ENCODE measurements around the gene RSBN1L.

The RSBN1L gene

DNA sequence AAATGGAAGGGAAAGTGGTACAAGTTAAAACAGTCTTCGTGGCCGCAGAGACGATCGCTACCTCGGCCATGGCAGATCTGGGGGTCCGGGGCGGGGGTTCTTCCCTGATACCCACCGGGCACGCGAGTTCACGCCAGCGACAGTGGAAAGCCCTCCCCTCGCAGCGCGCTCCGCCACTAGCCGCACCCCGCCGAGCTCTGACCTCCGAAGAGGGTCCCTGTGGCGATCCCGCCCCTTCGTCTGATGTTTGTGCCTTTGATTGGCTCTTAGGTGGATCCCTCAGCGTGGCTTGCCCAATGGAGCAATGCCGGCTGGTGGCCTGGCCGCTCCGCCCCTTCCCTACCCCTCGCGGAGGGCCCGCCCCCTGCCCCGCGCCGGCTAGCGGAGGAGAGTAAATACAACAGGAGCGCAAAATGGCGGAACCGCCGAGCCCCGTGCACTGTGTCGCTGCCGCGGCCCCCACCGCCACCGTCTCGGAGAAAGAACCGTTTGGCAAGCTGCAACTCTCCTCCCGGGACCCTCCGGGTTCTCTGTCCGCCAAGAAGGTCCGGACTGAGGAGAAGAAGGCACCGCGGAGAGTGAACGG, at the start of gene RSBN1L:
RSBN1L (plus strand) TSS at position 403 of the 586 bp plus-strand sequence; CDS start at position 414, 11 bp downstream.
- in situ Hi-C loops (cut with MboI; ENCODE audit: low sequenced_read_pairs): no loop called here

DNA sequence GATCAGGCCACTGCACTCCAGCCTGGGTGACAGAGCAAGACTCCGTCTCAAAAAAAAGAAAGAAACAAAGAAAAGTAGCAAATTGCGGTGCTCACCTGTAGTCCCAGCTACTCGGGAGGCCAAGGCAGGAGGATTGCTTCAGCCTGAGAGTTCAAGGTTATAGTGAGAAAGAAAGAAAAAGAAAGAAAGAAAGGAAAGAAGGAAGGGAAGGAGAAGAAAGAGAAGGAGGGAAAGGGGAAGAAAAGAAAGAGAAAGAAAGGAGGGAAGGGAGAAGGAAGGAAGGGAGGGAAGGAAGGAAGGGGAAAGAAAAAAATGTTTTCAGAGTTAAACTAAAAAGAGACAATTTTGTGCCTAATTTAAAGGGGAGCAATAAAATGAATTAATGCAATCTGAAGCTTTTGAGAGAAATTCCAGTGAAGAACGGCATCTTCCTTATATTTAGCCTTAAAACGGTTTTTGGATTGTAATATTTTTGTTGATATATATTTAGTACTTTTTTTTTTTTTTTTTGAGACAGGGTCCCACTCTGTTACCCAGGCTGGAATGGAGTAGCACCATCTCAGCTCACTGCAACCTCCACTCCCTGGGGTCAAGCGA, 47.4 kb upstream of the RSBN1L start:
- in situ Hi-C loops (cut with MboI; ENCODE audit: low sequenced_read_pairs): no loop called here

DNA sequence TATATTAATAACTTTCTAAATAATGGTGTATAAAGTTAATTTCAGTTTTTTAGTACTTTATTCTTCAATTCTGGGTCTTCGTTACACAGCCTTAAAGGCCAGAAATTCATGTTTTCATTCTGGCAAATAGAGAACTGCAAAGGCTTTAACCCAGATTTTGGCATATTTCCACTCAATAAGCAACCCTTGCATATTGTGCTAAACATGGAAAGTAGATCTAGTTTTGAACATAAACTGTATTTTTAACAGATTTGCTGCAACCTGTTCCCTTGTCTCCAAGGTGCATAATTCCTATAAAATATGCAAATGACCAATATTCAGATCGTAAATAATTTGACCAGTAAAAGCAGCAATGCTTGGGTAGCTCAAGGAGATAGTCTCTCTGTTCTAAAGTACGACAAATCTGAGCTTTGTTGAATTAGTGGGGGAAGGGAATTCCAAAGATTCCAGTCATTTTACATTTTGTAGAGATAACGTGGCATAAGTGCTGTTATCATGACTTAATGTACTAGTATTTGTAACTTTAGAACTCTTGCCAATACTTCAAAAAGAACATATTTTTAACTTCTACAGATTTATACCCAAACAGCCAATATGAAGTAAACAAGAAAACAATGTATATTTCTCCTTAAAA, 46.4 kb upstream of the RSBN1L start:
- in situ Hi-C loops (cut with MboI; ENCODE audit: low sequenced_read_pairs): loop anchor here (25.0 kb wide), 2 partner anchors 287 to 387 kb away; no protein-coding TSS in a partner anchor

DNA sequence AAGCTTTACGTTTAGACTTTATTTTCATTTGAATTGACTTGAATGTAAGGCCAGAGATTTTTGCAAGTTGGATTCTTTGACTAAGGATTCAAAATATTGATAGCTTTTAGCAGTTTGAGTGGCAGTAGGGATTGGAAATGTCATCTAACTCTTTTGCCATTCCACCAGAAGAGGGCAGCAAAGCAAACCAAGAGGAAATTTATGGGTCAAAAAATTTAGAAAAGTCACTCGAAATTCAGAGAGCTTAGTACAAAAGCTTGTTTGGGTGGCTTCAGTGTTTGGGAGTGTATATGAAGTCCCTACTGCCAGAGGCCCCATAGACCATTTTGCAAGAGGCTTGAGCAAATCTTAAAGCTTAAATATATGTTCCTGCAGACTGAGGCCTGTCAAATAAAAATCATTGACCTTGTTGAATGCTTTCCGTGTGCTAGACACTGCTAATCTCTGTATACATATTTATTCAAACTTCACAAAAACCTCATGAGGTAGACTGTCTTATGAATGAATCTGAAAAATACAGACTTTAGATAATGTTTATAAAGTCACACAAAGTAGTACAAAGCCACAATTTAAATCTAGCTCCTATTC, 44.6 kb upstream of the RSBN1L start:
- in situ Hi-C loops (cut with MboI; ENCODE audit: low sequenced_read_pairs): loop anchor here (25.0 kb wide), 2 partner anchors 286 to 386 kb away; no protein-coding TSS in a partner anchor

DNA sequence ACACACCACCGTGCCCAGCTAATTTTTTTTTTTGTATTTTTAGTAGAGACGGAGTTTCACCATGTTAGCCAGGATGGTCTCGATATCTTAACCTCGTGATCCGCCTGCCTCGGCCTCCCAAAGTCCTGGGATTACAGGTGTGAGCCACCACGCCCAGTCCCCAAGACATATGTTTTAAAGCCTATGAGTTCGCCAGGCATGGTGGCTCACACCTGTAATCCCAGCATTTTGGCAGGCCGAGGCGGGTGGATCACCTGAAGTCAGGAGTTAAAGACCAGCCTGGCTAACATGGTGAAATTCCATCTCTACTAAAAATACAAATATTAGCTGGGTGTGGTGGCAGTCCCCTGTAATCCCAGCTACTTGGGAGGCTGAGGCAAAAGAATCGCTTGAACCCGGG, 43.4 kb upstream of the RSBN1L start:
- in situ Hi-C loops (cut with MboI; ENCODE audit: low sequenced_read_pairs): loop anchor here (25.0 kb wide), 2 partner anchors 284 to 384 kb away; no protein-coding TSS in a partner anchor

DNA sequence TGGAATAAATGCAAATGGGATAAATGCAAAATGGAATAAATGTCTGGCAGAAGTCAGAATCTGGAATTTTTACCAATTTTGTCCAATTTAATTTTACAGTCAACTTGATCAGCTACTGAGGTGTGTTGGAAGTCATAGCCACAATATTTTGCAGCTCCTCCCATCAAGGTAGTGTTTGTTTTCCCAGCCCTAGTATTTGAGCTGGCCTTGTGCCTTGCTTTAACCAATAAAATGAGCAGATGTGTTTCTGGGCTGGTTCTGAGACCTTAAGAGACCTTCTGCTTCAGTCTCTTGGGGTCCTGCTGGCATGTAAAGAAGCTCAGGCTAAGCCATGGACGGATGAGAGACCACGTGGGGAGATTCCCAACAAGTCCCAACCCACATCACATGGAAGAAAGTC, 42.7 kb upstream of the RSBN1L start:
- in situ Hi-C loops (cut with MboI; ENCODE audit: low sequenced_read_pairs): loop anchor here (25.0 kb wide), 2 partner anchors 284 to 384 kb away; no protein-coding TSS in a partner anchor

DNA sequence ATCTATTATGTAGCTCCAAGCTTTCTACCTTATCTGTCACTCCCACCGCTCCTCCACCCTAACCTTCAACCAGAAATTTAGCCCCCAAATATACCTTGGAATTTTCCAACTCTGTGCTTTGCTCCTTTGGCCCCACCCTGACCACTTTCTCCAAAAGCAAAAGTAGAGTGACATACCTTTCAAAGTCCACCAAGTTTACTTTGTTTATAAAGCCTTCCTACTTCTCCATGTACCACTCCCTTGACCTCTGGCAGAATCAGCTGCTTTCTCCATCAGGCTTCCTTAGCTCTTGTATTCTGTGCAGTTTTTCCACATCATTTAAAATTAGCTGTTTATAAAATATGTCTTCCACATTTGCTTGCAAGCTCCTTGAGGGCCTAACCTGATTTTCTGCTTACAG, 40.9 kb upstream of the RSBN1L start:
- in situ Hi-C loops (cut with MboI; ENCODE audit: low sequenced_read_pairs): loop anchor here (25.0 kb wide), 2 partner anchors 282 to 382 kb away; no protein-coding TSS in a partner anchor

DNA sequence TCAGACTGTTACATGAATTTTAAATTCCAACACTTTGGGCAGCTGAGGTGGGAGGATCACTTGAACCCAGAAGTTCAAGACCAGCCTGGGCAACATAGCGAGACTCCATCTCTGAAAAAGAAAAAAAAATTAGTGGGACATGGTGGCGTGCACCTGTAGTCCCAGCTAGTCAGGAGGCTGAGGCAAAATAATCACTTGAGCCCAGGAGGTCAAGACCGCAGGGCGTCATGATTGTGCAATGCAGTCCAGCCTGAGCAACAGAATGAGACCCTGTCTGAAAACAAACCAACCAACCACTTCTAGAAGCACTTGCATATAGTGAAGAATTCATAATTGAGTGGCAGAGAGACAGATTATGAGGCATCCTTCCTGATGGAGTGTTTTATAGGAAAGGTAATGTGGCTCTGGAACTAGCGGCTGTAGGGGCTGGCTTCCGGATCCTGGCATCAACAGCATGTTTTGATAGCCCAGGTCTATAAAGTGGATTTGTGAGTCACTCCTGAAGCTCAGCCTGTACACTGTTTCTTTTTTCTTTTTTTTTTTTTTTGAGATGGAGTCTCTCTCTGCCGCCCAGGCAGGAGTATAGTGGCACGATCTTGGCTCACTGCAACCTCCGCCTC, 40.3 kb upstream of the RSBN1L start:
- in situ Hi-C loops (cut with MboI; ENCODE audit: low sequenced_read_pairs): loop anchor here (25.0 kb wide), 2 partner anchors 281 to 381 kb away; no protein-coding TSS in a partner anchor

DNA sequence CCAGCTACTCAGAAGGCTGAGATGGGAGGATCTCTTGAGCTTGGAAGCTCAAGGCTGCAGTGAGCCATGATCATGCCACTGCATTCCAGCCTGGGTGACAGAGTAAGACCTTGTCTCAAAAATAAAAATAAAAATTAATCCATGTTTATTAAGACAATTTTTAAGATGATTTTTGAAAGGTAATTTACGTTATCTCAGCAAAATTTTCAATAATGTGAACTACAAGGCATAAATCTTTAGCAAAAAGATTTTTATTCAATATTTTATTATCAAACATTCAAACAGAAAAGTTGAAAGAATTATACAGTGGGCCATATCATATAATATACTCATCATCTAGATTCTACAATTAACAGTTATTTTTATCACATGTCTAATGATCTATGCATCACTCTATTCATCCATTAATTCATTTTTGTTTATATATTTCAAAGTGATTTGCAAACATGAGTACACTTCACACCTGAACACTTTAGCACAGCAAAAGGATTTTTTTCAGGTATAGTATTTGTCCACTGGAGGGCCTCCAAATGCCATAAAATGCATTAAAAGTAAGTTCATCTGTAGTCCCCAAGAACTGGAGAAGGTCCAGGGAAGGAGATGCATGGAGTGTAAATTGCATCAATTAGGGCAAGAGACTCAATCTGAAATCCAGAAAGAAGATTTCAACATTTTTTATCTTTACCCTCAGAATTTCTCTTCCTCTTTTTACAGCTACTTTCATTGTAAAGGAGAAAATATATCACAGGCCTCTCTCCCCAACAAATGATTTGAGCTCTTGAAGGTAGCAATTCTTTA, 38.6 kb upstream of the RSBN1L start:
- in situ Hi-C loops (cut with MboI; ENCODE audit: low sequenced_read_pairs): loop anchor here (25.0 kb wide), 2 partner anchors 280 to 380 kb away; no protein-coding TSS in a partner anchor

DNA sequence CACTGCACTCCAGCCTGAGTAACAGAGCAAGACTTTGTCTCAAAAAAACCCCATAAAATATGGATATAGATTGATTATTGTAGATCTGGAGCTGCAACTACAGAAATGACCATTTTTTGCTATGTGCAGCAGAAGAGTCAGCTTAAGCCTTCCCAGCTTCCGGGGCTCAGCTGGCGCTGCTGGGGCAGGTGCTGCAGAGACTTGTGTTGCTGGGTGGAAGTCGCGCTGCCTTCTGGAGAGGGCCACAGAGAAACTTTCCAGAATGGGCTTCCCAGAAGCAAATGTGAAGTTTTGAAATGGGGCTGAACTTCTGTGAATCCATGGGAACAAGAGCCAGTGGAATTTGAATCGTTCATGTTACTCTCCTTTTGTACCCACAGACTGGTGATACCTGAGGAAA, 37.3 kb upstream of the RSBN1L start:
- in situ Hi-C loops (cut with MboI; ENCODE audit: low sequenced_read_pairs): loop anchor here (25.0 kb wide), 2 partner anchors 278 to 378 kb away; no protein-coding TSS in a partner anchor

DNA sequence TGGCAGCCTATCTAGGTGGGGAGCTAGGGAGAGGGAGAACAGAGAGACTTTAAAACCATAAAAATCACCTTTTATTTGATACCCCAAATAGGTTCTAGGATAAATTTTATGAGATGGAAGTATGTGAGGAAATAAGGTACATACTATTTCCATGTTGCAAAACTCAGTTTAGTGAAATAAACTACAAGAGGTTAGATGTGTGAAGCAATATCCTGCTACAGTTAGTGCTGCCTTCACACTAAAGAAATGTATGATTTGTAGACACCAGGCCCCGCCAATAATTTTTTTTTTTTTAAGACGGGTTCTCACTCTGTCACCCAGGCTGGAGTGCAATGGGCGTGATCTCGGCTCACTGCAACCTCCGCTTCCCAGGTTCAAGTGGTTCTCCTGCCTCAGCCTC, 34.4 kb upstream of the RSBN1L start:
- in situ Hi-C loops (cut with MboI; ENCODE audit: low sequenced_read_pairs): loop anchor here (10.0 to 25.0 kb wide), 3 partner anchors 93 to 375 kb away; no protein-coding TSS in a partner anchor

DNA sequence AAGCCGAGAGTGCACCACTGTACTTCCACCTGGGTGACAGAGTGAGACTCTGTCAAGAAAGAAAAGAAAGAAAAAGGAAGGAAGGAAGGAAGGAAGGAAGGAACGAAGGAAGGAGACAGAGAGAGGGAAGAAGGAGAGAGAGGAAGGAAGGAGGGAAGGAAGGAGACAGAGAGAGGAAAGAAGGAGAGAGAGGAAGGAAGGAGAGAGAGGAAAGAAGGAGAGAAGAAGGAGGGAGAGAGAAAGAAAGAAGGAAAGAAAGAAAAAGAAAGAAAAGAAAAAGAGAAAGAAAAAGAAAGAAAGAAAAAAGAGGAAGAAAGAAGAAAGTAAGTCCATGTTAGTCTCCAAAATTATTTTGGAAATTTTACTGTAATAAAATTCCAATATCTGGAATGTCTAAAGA, 33.4 kb upstream of the RSBN1L start:
- in situ Hi-C loops (cut with MboI; ENCODE audit: low sequenced_read_pairs): loop anchor here (10.0 to 25.0 kb wide), 3 partner anchors 92 to 374 kb away; no protein-coding TSS in a partner anchor

DNA sequence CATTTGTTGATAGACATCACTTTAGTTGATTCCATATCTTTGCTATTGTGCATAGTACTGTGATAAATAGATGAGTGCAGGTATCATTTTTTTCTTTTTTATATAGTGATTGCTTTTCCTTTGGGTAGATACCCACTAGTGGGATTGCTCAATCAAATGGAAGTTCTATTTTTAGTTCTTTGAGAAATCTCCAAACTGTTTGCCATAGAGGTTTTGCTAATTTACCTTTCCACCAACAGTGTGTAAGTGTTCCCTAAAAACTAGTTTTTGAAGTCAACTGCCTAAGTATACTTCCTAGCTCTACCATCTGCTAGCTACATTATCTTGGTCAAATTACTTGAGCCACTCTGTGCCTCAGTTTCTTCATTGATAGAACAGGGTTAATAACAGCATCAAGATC, 31.5 kb upstream of the RSBN1L start:
- in situ Hi-C loops (cut with MboI; ENCODE audit: low sequenced_read_pairs): loop anchor here (10.0 to 25.0 kb wide), 3 partner anchors 90 to 373 kb away; no protein-coding TSS in a partner anchor

DNA sequence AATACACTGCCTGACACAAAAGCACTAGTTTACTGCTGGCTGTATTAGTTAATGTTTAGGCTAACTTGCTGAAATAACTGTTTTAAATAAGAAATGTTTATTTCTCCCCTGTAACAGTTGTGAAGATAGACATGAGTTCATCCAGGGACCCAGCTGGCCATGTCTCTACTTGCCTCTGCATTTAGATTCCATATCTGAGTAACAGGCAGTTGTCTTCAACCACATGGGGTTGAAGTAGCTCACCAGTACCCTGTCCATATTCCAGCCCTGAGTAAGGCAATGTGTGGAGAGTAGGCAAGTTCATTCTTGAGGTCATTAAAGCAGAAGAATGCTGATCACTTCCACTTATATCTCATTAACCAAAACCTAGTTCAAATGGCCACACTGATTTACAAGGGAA, 31.1 kb upstream of the RSBN1L start:
- in situ Hi-C loops (cut with MboI; ENCODE audit: low sequenced_read_pairs): loop anchor here (10.0 to 25.0 kb wide), 3 partner anchors 90 to 372 kb away; no protein-coding TSS in a partner anchor

DNA sequence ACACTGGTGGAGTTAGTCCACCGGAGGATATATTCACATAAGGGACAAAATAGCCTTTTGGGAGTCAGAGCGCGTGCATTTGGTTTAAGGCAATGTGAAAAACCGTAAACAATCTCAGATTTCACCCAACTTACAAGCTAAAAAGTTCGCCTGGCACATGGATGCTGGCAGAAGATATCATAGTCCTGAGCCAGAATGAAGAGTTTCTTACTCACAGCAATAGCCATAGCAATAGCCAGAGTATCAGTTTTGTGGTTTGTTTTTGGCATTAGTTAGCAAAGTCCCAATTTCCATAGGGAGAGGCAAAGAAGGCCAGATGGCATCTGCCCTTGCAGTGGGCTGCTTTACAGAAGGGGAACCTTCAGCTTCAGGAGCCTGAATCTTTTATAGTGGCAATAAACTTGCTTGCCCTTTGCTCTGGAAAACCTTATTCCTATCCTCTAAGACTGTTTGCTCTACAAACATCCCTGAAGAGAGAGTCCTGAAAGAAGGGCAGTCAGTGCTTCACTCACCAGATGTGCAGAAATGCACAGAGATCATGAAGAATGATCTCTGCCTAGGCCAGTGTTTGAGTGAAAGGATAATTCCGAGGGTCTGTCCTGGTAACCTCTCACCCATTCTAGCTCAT, 28.7 kb upstream of the RSBN1L start:
- in situ Hi-C loops (cut with MboI; ENCODE audit: low sequenced_read_pairs): loop anchor here (10.0 to 25.0 kb wide), 3 partner anchors 87 to 370 kb away; no protein-coding TSS in a partner anchor

DNA sequence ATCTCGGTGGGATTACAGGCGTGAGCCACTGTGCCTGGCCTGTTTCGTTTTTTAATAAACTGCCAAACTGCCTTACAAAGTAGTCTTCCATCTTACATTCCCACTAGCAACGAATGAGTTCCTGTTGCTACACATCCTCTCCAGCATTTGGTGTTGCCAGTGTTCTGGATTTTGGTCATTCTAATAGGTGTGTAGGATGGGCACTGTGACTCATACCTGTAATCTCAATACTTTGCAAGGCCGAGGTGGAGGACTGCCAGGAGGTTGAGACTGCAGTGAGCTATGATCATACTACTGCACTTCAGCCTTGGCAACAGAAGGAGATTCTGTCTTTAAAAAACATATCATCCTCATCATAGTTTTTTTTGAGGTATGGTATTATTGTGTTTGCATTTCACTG, 21.4 kb upstream of the RSBN1L start:
- in situ Hi-C loops (cut with MboI; ENCODE audit: low sequenced_read_pairs): loop anchor here (25.0 kb wide), 2 partner anchors 262 to 362 kb away; no protein-coding TSS in a partner anchor

DNA sequence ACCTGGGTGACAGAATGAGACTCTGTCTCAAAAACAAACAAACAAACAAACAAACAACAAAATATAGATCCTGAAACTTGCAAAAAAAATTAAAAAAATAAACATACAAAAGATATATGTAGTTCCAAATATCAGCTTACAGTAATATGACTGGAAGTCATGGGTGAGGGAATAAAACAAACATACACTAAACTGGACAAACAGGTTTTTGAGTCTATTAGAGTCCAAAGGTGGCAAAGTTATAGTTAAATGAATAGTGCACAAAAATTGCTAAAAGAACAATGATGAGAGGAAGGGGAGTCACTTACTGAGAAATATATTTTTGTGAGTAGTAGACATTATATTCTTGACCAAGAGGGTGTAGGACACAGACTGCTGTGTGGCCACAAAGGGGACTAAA, 16.7 kb upstream of the RSBN1L start:
- in situ Hi-C loops (cut with MboI; ENCODE audit: low sequenced_read_pairs): no loop called here

DNA sequence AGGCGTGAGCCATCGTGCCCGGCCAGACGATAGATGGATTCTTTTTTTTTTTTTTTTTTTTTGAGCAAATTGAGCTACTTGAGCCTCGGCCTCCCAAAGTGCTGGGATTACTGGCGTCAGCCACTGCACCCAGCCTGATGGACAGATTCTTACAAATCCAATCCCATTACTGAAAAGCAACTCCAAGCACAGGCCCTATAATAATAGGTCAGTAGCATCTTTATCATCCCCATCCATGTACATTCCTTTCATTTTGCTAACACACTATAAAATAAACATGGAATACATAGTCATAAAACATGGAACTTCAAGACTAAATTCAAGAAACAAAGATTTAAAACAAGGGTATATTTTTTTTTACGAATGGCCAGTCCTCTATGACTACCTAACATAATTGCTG, 16.0 kb upstream of the RSBN1L start:
- in situ Hi-C loops (cut with MboI; ENCODE audit: low sequenced_read_pairs): no loop called here

DNA sequence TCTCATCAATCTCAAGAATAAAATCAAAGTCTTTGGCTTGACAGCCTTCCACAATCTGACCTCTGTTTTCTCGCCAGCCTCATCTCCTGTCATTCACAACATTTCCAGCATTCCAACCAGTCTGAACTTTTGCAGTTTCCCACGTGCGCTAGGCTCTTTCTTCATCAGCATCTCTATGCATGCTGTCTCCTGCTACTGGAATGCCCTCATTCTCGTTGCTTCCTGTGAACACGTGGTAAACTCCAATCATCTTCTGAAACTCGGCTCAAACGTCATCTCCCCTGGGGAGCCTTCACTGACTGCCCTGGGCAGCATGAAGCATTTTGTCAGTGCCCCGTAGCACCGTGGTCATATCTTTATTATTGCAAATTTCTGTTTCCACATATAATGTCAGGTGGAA, 12.2 kb upstream of the RSBN1L start:
- in situ Hi-C loops (cut with MboI; ENCODE audit: low sequenced_read_pairs): no loop called here
